CD14-positive monocyte (primary cell): ENCODE measurements around the gene SF3A2. TPM values are rescaled to one million over a fixed set of nuclear protein-coding genes. Genes with fewer than 3 reads are reported as not detected.

Source experiments
- DNase-seq, 3 donors: peaks; one replicate each; pipeline ENCODE4 v3.0.0-alpha.2; 2011 to 2022
- H2AFZ ChIP-seq: 2 replicates; pipeline ENCODE4 v1.6.0; 2012; ENCODE audit warnings: mild to moderate bottlenecking, low read depth, low read length, inconsistent platforms; ENCODE audit not compliant: insufficient read depth, poor library complexity, severe bottlenecking
- H3K27ac ChIP-seq, 2 donors: 1 replicate in 1 of 2; 2 replicates in 1 of 2; pipeline ENCODE4 v1.5.1; 2012 to 2013; ENCODE audit warnings: low read length in 2 of 2, control low read depth in 1 of 2, inconsistent platforms in 1 of 2, low read depth in 1 of 2, mild to moderate bottlenecking in 1 of 2
- H3K27me3 ChIP-seq, 2 donors: one replicate each; pipeline versions ENCODE4 v1.6.0 to v1.6.1; 2011 to 2013; ENCODE audit warnings: low read length in 2 of 2; ENCODE audit not compliant: control insufficient read depth in 2 of 2, insufficient read depth in 2 of 2
- H3K36me3 ChIP-seq, 2 donors: replicated peaks in 1 of 2; 1 replicate in 1 of 2; 2 replicates in 1 of 2; pipeline versions ENCODE4 v1.5.1 to v1.6.1; 2012 to 2013; ENCODE audit warnings: low read length in 2 of 2, control low read depth in 1 of 2, inconsistent platforms in 1 of 2, mild to moderate bottlenecking in 1 of 2; ENCODE audit not compliant: insufficient read depth in 2 of 2, control insufficient read depth in 1 of 2
- H3K4me1 ChIP-seq, 2 donors: 1 replicate in 1 of 2; 2 replicates in 1 of 2; pipeline versions ENCODE4 v1.5.1 to v1.6.1; 2012 to 2013; ENCODE audit warnings: low read length in 2 of 2, control low read depth in 1 of 2, inconsistent platforms in 1 of 2, mild to moderate bottlenecking in 1 of 2, moderate library complexity in 1 of 2; ENCODE audit not compliant: insufficient read depth in 2 of 2, control insufficient read depth in 1 of 2
- H3K4me2 ChIP-seq: replicated peaks from 2 replicates; pipeline ENCODE3; 2012; ENCODE audit warnings: low read length, moderate library complexity, mild to moderate bottlenecking; ENCODE audit not compliant: poor library complexity, severe bottlenecking; ENCODE audit errors: extremely low read depth
- H3K4me3 ChIP-seq, 3 experiments: fragments of 200-600 bp in 1 of 3; sonication (generic) in 1 of 3; replicated peaks in 1 of 3; 1 replicate in 2 of 3; 2 replicates in 1 of 3; pipeline ENCODE4 v1.5.1; 2011 to 2013; ENCODE audit warnings: low read length in 3 of 3, mild to moderate bottlenecking in 3 of 3, control low read depth in 2 of 3, low read depth in 2 of 3, inconsistent platforms in 1 of 3, moderate library complexity in 1 of 3
- H3K79me2 ChIP-seq: 2 replicates; pipeline ENCODE4 v1.6.0; 2012; ENCODE audit warnings: mild to moderate bottlenecking, control low read depth, inconsistent platforms, low read length, moderate library complexity; ENCODE audit not compliant: insufficient read depth
- H3K9ac ChIP-seq: 2 replicates; pipeline ENCODE4 v1.6.0; 2017; ENCODE audit warnings: low read length, mild to moderate bottlenecking; ENCODE audit not compliant: insufficient read depth, poor library complexity, severe bottlenecking
- H3K9me3 ChIP-seq, 2 donors: replicated peaks in 1 of 2; 1 replicate in 1 of 2; 2 replicates in 1 of 2; pipeline versions ENCODE4 v1.5.1 to v1.6.1; 2012 to 2013; ENCODE audit warnings: low read length in 2 of 2, control low read depth in 1 of 2; ENCODE audit not compliant: control insufficient read depth in 1 of 2, insufficient read depth in 1 of 2
- H4K20me1 ChIP-seq: 2 replicates; pipeline ENCODE4 v1.6.0; 2012; ENCODE audit warnings: mild to moderate bottlenecking, low read length, control low read depth, moderate library complexity; ENCODE audit not compliant: insufficient read depth
- H3K27ac Mint-ChIP-seq, 7 donors: one replicate each; pipeline ENCODE4 v1.8.0; 2020; ENCODE audit warnings: mild to moderate bottlenecking in 7 of 7, mixed read lengths in 7 of 7, moderate library complexity in 6 of 7, inconsistent platforms in 2 of 7
- H3K27me3 Mint-ChIP-seq, 3 donors: one replicate each; pipeline ENCODE4 v1.8.0; 2021 to 2022; ENCODE audit warnings: low read depth in 3 of 3, mild to moderate bottlenecking in 3 of 3, mixed read lengths in 3 of 3, moderate library complexity in 3 of 3, inconsistent platforms in 1 of 3
- H3K36me3 Mint-ChIP-seq, 2 donors: one replicate each; pipeline ENCODE4 v1.8.0; 2020; ENCODE audit warnings: mixed read lengths in 2 of 2, inconsistent platforms in 1 of 2, mild to moderate bottlenecking in 1 of 2
- H3K4me1 Mint-ChIP-seq: one replicate; pipeline ENCODE4 v1.8.0; 2020; ENCODE audit warnings: mild to moderate bottlenecking, mixed read lengths
- H3K4me3 Mint-ChIP-seq, 2 donors: one replicate each; pipeline ENCODE4 v1.8.0; 2020; ENCODE audit warnings: mild to moderate bottlenecking in 2 of 2, mixed read lengths in 2 of 2, moderate library complexity in 1 of 2
- H3K9me3 Mint-ChIP-seq, 7 donors: one replicate each; pipeline ENCODE4 v1.8.0; 2020 to 2022; ENCODE audit warnings: mixed read lengths in 7 of 7, mild to moderate bottlenecking in 6 of 7, moderate library complexity in 6 of 7, inconsistent platforms in 2 of 7
- CTCF ChIP-seq: fragments of 200-600 bp; IDR thresholded peaks from one replicate; pipeline ENCODE4 v1.8.0; 2022; ENCODE audit warnings: antibody characterized with exemption, mild to moderate bottlenecking
- WGBS: methylation state at CpG from one replicate; pipeline ENCODE4 v1.1.5; 2013; ENCODE audit warnings: missing lambda C conversion rate; ENCODE audit not compliant: insufficient coverage; 5-methylcytosine and 5-hydroxymethylcytosine counted together
- intact Hi-C, 2 donors: fragments of 100-400 bp; cut with micrococcal nuclease; formaldehyde crosslinking; loops; one replicate each; pipeline versions ENCODE4 v1.15.0 to v1.15.1; 2023
- polyA plus RNA-seq, 3 donors: library from polyadenylated mRNA; depleted of rRNA in 1 of 3; unstranded in 2 of 3; stranded (reverse) in 1 of 3; fragments of 300-500 nt in 2 of 3; fragments of >200 nt in 1 of 3; fragmentation: Illumina TruSeq in 2 of 3; gene quantifications; 1 replicate in 2 of 3; 2 replicates in 1 of 3; pipeline ENCODE4 v1.2.3, GENCODE V29; 2012 to 2021

Gene SF3A2
- polyA plus RNA-seq, 3 donors: 8.0 to 70.8 (median 11.6) TPM

- Histone ChIP-seq H3K9ac (no peak overlapping the region), H3K9me3 (no peaks in the 10 kb centered on the region), H2AFZ (no peak overlapping the region), H3K79me2 (no peaks in the 10 kb centered on the region), H3K36me3 (peaks cover 74 to 88% of the 10 kb centered on the region in 2 donors), H3K27me3 (no peaks in the 10 kb centered on the region), H3K4me3 (no peak overlapping the region), H4K20me1 (peaks cover 14% of the 10 kb centered on the region), H3K4me2 (no peak overlapping the region), H3K4me1 (no peaks in the 10 kb centered on the region), H3K27ac (no peak overlapping the region)
- H3K4me3 Mint-ChIP-seq: no peak overlapping the region
- no peak for DNase-seq
- intact Hi-C loops: no loop called here
- H3K9me3 Mint-ChIP-seq: no peaks in the 10 kb centered on the region
- TF ChIP-seq CTCF: no peak
- WGBS: 92% methylated on average over 8 of the region's 10 CpGs
- peaks cover 54 to 92% of the 10 kb centered on the region in 2 donors for H3K36me3 Mint-ChIP-seq
- peaks cover 0 to 2% (median 0%) of the 10 kb centered on the region in 3 donors for H3K27me3 Mint-ChIP-seq
- H3K27ac Mint-ChIP-seq: peak overlapping the region in 1 of 7 donors; percentile 40
- H3K4me1 Mint-ChIP-seq: no peaks in the 10 kb centered on the region
Measured at GRCh38 chr19:2208975-2209374, 27.6 kb upstream of the SF3A2 start.

GRCh38 chr19:2209408-2209807 is 27.2 kb upstream of the SF3A2 start:
- WGBS: 97% methylated on average over 12 of the region's 17 CpGs
- Histone ChIP-seq H3K9ac (no peak overlapping the region), H3K4me2 (no peak overlapping the region), H3K27me3 (no peaks in the 10 kb centered on the region), H3K27ac (no peak overlapping the region), H3K79me2 (no peaks in the 10 kb centered on the region), H3K9me3 (no peaks in the 10 kb centered on the region), H3K4me3 (no peak overlapping the region), H3K36me3 (peaks cover 79 to 88% of the 10 kb centered on the region in 2 donors), H4K20me1 (peaks cover 11% of the 10 kb centered on the region), H3K4me1 (no peaks in the 10 kb centered on the region), H2AFZ (no peak overlapping the region)
- H3K36me3 Mint-ChIP-seq: peaks cover 54 to 92% of the 10 kb centered on the region in 2 donors
- peak overlapping the region in 2 of 7 donors; percentile 35 to 40 for H3K27ac Mint-ChIP-seq
- TF ChIP-seq CTCF: no peak
- intact Hi-C loops: no loop called here
- no peak overlapping the region for H3K4me3 Mint-ChIP-seq
- H3K27me3 Mint-ChIP-seq: peaks cover 0 to 2% (median 0%) of the 10 kb centered on the region in 3 donors
- DNase-seq: no peak
- no peaks in the 10 kb centered on the region for H3K4me1 Mint-ChIP-seq
- no peaks in the 10 kb centered on the region for H3K9me3 Mint-ChIP-seq
